Muscle of back (tissue), 11 donors: ENCODE results near the gene NECTIN4. TPM values are rescaled to one million over a fixed set of nuclear protein-coding genes. Genes with fewer than 3 reads are reported as not detected.

Experiments
- DNase-seq, 3 donors: peaks; one replicate each; pipeline versions ENCODE4 v3.0.0 to v3.0.0-alpha.2; 2013
- polyA plus RNA-seq, 10 donors: library from polyadenylated mRNA; unstranded; fragments of 120-200 nt; gene quantifications; one replicate each; pipeline ENCODE4 v1.2.1, GENCODE V29; 2013; ENCODE audit not compliant: insufficient read length in 10 of 10

Gene NECTIN4
- polyA plus RNA-seq, 10 donors: 0.11 to 8.0 (median 0.18) TPM; not detected in 3

DNA sequence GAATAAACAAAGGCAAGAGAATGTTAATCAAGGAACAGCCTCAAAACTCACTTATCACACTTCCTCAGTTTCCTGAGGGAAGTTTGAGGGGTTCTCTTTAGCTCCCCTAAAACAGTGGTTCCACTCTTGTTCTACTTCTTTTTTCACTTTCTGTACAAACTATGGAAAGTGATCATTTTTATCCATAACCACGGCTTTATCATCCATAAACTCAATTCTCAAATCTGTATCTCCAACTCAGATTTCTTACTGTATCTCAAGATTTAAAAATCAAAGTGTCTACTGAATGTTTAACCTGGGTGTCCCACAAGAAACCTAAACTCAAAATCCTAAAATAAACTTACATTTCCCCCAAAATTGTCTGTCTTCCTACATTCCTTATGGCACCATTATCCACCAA is 24.6 kb upstream of the NECTIN4 start:
- no peak for DNase-seq

DNA sequence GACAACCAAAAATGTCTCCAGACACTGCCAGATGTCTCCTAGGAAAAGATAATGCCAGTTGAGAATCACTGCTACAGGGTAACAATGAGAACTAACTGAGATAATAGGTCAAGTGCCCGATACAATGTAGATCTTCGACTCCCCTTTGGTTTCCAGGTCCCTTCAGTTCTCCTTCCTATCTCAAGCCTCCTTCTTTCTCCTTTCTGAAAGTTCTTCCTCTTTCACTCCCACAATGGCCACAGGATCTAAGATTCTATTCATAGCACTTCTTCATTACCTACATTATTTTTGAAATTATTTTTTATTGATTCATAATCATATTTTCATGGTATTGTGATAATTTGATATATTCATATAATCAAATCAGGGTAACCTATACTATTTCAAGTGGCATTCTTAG is 22.2 kb upstream of the NECTIN4 start:
- DNase-seq: no peak

DNA sequence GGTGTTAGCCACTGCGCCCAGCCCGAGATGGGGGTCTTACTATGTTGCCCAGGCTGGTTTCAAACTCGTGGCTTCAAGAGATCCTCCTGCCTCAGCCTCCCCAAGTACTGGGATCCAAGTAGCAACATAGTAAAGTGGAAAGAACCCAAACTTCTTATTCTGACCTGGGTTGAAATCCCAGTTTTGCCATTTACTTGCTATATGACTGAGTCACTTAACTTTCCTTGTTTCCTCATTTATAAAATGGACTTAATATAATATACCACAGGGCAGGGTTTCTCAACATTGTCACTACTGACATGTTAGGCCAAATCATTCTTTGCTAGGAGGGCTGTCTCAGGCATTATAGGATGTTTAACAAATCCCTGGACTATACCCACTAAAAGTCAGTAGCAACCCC is 21.8 kb upstream of the NECTIN4 start:
- no peak for DNase-seq

DNA sequence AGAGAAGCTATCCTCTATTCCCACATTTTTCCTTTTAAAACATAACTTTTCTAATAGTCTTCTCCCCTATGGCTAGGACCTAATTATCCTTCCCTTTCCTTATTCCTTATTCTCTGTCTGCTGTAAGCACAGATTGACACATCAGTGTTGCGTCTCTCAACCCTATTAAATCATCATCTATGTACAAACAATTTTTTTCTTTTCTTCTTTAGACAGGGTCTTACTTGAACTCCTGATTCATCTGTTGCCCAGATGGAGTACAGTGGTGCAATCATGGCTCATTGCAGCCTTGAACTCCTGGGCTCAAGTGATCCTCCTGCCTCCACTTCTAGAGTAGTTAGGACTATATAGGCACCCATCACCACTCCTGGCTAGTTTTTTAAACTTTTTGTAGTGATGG is 17.1 kb upstream of the NECTIN4 start:
- no peak for DNase-seq

DNA sequence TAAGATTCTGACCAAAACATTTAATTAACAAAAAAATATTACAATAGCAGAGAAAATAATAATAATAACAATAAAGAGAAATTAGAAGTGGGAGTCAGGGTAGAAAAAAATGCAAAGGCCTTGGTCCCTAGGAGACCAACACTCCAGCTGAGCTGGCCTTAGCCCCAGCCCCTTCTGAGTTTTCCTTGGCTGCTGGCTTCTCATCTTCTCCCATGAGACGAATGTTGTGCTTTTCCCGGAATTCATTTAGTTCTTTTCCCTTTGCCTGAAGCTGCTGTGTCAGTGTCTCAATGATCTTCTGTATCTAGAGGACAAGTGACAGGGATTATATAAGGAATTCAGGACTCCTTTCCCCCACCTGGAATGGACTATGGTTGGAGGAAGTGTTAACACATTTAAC is 11.2 kb upstream of the NECTIN4 start:
- peak in 2 of 3 donors; percentile 29 to 40 for DNase-seq

DNA sequence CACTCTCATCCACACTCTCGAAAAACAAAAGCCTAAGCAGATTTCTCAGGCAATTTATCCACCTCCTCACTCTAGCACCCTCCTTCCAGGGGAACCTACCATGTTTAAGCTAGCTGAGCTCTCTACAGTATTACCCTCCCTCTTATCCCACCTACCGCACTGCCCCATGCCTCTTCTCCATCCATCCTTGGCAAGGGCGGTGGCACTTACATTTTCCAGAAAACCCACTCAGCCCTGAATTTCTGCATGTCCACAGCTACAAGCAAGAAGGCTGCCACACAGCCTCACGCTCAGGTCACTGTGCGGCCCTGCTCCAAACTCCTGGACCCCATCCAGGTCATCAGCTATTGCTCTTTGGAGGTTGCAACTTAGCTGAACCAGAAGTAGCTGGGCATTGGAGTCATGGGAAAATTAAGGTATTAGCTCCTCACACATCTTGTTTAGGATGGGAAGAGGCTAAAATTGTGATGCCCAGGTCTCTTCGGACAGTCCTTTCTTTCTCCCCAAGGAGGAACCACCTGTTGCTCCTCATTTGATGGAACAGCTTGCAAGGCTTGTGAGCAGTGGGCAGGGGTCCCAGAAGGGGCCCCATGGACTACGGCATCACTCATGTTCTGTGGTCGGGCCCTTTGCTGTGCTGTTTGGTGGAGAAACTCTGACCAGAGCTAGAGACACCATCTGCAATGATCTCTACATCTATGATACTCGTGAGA is 9.9 kb upstream of the NECTIN4 start:
- DNase-seq: no peak

DNA sequence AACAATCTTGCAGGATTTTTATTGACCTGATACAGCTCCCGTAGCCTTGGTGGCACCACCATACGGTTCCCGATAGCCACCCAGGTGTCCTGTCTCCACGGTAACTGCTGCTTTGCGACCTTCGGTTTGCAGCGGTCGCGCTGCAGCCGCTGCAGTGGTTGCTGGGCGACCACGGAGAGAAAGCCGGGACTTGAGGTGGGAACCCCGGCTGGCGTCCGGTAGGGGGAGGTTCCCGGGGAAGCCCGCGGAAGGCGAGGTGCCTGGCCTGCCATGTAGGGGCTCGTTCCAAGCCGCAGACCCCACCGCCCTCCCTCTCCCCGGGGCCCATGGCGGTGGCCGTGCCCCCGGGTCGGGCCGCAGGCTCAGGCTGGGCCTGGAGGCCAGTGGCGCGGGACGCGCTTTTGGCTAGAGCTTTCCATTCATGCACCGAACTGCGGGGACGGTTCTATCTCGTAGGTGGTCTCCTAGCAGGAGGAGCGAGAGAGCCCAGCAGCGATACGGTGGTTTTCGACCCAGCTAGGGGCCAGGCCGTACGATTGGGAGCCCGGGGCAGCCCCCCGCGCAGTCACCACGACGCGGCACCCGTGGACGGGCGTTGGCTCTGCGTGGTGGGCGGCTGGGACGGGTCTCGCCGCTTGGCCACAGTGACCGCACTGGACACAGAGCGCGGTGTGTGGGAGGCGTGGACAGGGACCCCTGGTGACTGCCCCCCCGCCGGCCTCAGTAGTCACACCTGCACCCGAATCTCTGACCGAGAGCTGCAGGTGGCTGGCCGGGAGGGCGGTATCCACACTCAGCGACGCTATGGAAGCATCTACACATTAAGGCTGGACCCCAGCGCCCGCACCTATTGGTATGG is 9.1 kb upstream of the NECTIN4 start, which contains the start of gene KLHDC9:
Gene KLHDC9, plus strand, starts transcription at position 152 of the 859 bp plus-strand sequence. Its CDS starts 175 bp downstream, at position 327.
- peak in 2 of 3 donors; percentile 67 to 87 for DNase-seq

DNA sequence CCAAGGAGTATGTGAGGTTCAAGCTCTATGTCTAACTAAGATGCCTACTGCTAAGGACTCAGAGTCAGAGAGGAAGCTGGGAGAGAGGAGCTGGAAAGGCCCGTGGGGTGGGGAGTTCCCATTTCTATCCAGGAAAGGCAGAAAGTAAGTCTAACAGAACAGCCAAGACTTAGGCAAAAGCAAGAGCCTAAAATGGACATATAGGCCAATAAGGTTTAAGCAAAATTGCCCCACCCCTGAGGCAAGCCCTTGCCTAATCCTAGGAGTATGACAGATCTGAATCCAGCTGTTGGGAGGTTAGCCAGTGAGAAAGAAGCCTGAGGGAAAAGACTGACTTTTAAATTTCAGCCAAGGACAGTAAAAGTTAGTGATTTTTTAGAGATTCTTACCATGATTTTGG is 7.2 kb upstream of the NECTIN4 start:
- DNase-seq: peak in 2 of 3 donors; percentile 81 to 91

DNA sequence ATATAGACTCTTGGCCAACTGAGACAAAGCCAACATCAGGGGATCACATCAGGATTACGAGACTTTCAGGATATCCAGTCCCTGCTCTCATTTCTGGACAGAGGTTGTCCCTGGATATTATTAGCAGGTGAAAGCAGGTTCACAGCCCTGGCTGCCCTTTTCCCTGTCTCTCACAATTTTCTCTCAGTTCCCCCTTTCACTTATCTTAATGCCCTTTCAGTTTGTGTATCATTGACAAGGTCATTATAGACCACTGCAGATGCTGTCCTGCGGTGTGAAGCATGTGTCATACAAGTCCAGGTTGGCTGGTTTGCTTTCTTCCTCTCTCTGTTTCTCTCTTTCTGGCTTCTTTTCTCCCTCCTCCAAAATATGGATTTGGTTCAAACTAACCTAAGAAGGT is 6.7 kb upstream of the NECTIN4 start:
- no peak for DNase-seq

DNA sequence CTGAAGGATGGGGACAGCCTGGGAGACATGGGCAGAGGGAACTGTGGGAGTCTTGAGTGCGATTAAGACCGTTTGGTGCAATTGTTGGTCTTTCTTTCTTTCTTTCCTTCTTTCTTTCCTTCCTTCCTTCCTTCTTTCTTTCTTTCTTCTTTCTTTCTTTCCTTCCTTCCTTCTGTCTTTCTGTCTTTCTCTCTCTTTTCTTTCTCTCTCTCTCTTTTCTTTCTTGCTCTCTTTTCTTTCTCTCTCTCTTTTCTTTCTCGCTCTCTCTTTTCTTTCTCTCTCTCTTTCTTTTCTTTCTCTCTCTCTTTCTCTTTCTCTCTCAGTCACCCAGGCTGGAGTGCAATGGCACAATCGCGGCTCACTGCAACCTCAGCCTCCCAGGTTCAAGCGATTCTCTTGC is 5.9 kb upstream of the NECTIN4 start:
- no peak for DNase-seq

DNA sequence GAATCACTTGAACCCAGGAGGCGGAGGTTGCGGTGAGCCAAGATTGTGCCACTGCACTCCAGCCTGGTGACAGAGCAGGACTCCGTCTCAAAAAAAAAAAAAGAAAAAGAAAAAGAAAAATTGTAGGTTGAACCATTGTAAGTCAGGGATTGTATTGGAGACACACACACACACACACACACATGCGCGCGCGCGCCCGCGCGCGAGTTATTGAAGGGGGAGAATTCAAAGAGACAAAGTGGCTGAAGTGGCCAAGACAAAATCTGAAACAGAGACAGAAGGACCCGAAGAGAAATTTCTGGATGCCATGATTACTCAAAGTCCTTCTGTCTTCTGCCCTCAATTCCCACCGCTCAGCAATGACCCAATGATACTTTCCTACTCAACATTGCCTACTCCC is 5.1 kb upstream of the NECTIN4 start:
- no peak for DNase-seq

DNA sequence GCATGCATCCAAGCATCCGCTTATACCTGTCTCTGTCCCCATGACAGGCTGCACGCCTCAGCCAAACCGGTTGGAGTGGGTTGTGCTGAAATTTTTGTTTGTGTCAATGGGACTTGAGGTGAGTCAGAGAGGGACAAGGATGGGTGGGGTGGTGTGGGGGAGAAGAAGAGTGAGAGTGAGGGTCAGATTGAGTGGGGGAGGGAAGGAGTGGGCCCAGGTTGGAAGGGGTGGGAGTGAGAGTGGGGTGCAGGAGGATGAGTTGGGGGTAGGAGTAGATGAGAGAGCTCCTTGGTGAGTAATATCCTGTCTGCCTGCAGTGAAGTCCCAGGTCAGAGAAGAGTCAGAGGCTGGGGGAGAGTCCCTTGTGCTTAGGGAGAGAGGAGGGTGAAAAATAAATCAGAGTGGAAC is 3.3 kb upstream of the NECTIN4 start:
- DNase-seq: no peak

DNA sequence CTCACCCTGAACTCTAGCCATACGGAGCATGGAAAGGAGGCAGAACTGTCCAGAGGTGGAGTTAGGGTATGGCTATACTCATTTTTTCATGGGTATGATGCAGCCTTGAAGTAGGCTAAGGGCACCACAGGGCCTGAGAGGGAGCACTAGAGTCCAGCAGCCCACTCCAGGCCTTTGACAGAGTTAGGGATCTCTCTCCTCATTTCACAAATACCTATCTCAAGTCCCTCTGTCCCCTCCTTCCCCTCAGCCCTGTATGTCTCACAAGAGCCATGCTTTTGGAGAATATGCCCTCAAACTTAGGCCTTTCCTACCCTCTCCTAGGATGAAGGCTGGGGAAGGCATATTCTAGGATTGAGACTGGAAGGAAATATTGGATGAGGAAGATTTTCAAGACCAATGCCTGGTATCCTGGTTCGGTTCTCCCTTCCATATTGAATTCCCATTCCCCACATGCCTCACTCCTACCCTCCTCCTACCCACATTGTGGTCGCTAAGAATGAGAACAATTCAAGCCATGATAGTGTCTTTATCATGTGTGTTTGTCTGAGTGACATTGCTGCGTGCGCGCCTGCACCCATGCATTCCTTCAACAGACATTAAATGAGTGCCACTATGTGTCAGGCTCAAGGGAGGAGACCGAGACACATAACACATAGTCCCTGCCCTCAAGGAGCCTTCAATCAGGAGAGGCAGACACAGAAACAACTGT is 2.6 kb upstream of the NECTIN4 start:
- DNase-seq: no peak

DNA sequence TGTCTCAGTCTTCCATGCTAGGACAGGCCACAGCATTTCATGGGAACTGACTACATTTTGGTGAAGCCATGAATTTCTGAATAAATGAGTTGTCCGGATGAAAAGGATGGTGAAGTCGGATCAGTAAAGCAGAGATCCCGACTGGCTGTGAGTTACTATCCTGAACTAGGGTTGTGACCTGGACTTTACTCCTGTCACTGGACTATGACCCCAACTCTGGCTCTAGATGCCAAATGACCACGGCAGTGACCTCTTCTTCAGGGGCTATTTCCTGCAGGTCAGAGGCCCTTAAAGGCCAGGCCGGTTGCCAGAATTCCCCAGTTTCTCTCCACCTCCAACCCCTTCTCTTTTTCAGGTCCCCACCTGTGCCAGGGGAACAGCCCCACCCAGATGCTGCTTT is 1.7 kb upstream of the NECTIN4 start:
- no peak for DNase-seq

DNA sequence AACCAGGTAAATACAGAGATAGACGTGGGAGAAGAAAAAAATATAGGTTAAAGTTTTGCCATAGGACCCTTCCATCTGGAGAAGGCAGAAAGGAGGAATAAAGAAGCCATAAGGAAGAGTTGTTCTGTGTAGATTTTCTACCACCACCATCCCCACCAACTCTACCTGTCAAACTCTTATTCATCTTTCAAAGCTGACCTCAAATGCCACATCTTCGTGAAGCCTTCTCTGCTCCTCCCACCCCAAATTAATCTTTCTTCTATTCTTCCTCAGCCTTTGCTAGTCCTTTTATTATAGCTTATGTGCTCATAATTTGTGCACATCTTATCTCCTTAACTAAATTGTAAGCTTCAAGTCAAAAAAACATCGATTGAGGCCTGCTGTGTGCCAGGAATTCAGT is 1.3 kb upstream of the NECTIN4 start:
- no peak for DNase-seq

DNA sequence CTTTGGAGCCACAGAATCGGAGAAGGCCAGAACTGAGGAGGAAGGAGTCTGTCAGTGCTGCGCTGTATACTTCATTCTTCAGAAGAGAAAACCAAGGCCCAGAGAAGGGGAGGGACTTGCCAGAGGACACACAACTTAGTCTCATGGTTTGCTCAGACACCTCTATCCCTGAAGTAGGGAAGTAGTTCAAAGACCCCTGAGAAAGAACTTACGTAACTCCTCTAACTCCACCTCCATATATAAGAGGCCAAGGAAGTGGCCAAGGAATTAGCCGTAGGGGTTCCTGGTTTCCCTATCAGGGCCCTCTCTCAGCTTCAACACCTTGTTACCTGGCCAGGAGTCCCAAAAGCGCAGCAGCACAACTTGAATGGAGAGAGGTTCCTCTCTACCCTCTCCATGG is 580 bp upstream of the NECTIN4 start:
- no peak for DNase-seq

DNA sequence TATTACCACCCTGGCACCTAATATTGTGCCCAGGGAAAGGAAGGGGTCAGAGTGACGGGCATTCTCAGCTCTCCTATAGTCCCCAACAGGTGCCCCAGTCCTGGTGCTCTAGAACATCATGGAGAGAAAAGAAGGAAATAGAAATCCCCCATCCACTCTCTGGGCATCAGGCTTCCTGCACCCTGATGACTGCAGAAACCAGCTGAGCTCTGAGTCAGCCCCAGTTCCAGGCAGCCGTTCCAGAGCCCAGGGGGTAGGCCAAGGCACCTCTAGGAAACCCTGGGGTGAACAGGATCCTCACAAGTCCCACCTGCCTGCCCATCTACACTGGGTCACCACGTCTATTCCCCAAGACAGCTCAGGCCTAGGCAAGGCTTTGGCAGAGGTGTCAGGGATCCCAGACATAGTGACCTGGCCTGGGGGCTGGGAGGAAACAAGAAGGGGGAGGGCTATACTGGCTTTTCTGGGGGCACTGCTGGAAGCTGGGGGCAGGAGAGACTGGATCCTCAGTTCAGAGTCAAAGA is 709 bp downstream of the NECTIN4 start:
- DNase-seq: no peak

DNA sequence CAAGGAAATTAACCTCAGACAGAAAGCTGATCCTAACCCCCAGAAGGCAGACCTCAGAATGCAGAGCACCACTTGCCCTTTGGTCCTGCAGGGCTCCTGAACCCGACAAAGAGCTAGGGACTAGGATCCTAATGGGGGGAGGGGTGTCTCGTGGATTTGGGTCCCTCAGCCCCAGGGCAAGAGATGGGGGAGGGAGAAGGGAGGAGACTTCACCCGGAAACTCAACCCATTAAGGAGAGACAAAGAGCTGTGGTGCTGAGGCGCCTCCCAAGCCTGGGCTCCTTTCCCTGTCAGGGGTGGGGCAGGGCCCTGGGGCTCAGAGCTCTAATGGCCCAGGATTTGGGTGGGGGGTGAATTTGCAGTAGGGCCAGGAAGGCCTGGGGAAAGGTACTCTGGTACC is 2.9 kb downstream of the NECTIN4 start:
- no peak for DNase-seq

DNA sequence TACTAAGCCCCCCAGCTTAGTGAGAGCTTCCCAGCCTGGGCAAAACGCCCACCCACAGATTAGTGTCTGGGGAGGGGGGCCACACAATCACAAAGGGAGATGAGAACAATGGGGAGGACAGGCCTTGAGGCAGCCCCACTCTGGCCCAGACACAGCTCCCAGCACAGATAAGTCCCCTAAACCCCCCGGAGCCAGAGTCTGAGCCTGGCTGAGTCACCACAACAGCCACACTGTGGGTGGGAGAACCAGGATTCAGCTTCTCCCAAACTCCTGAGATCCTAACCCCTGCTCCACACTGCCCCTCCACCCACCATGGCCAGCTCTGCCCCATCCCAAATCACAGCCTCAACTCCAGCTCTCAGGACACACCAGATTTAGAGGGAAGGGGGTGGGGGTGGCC is 4.2 kb downstream of the NECTIN4 start:
- no peak for DNase-seq

DNA sequence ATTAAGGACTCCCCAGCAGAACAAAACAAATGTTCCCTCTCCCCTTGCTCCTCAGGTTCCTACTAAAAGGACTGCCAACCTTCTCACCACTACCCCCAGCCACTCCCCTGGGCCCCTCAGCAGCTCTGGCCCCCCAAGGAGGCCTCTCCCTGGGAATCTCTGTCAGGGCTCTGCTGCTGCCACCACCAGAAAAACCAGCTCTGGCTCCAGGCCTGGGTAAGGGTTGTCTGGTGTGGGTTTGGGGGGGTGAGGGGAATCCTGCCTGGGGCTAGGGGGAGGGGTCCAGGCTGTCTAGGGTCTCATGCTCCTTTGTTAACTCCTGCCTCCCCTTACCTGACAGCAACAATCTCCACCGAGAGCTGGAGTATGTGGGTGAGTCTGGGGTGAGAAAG is 4.8 kb downstream of the NECTIN4 start:
- DNase-seq: no peak

DNA sequence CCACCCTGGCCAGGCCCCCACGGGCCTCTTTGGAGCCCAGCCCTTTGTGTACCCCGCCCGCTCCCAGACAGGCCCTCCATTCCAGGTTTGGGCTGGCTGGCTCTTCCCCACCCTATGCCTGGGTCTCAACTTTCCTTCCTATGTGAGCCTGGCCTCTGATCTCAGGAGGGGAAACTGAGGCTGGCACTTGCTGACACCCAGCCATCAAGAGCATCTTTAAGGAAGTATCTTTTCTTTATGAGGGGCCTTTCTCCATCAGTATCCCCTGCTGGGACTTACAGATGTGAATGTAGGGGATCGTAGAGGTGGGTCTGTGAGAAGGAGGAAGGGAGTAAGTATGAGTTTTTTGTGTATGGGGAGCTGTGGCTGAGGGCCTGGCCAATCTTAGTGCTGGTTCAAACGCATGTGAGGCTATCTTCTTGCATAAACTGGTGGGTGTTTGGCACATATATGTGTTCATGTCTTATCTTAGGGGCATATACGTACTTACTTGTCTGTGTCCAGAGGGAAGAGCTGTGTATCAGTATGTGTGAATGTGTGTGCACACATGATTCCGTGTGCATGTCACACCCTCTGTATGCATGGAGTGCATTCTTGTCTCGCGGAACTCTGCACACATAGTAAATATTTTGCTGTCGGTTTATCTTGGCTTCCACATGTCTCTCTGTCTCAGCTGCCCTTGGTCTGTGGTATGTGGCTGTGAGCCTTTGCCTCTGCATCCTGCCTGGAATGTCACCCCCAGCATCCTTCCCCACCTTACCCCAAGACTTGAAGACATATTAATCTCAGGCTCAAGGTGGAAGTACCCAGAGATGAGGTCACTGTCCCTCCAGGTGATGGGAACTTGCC is 5.4 kb downstream of the NECTIN4 start:
- DNase-seq: no peak
